SU-DHL-6 (cell line): Measurements from ENCODE around the gene PCLO.

ENCODE experiments used
- EZH2phosphoT487 ChIP-seq: fragments of 200-600 bp; sonication (generic), shearing (Covaris generic); conservative IDR thresholded peaks from 2 replicates; pipeline ENCODE4 v1.6.1; 2018; ENCODE audit warnings: mild to moderate bottlenecking, antibody characterized with exemption, low read length, moderate library complexity, mixed read lengths
- TF ChIP-seq, protein P1 (sequence below): fragments of 200-600 bp; sonication (generic); IDR thresholded peaks from one replicate; pipeline ENCODE4 v1.5.1; 2017; ENCODE audit warnings: antibody characterized with exemption, mild to moderate bottlenecking, low read length, moderate library complexity; ENCODE audit not compliant: insufficient read depth, poor library complexity, severe bottlenecking

GRCh38 chr7:82926477-82926876 is 236.2 kb downstream of the PCLO start:
- TF ChIP-seq, protein P1, sequence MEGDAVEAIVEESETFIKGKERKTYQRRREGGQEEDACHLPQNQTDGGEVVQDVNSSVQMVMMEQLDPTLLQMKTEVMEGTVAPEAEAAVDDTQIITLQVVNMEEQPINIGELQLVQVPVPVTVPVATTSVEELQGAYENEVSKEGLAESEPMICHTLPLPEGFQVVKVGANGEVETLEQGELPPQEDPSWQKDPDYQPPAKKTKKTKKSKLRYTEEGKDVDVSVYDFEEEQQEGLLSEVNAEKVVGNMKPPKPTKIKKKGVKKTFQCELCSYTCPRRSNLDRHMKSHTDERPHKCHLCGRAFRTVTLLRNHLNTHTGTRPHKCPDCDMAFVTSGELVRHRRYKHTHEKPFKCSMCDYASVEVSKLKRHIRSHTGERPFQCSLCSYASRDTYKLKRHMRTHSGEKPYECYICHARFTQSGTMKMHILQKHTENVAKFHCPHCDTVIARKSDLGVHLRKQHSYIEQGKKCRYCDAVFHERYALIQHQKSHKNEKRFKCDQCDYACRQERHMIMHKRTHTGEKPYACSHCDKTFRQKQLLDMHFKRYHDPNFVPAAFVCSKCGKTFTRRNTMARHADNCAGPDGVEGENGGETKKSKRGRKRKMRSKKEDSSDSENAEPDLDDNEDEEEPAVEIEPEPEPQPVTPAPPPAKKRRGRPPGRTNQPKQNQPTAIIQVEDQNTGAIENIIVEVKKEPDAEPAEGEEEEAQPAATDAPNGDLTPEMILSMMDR, result no peak
- TF ChIP-seq EZH2phosphoT487, result no peak
